ENCODE data around the gene CRYBG3. TPM values are rescaled to one million over a fixed set of nuclear protein-coding genes. Genes with fewer than 3 reads are reported as not detected.
"Not testable (repeated sequence)": the region's sequence is repeated elsewhere in the genome, so short reads cannot be mapped to it uniquely, and the experiment has no call there.

Gene CRYBG3
- total RNA-seq, 1 donor from 2014 or later, result 13.5 TPM

GRCh38 chr3:97827741-97828471 is 6.1 kb downstream of the CRYBG3 start:
- TF ChIP-seq, protein P1, sequence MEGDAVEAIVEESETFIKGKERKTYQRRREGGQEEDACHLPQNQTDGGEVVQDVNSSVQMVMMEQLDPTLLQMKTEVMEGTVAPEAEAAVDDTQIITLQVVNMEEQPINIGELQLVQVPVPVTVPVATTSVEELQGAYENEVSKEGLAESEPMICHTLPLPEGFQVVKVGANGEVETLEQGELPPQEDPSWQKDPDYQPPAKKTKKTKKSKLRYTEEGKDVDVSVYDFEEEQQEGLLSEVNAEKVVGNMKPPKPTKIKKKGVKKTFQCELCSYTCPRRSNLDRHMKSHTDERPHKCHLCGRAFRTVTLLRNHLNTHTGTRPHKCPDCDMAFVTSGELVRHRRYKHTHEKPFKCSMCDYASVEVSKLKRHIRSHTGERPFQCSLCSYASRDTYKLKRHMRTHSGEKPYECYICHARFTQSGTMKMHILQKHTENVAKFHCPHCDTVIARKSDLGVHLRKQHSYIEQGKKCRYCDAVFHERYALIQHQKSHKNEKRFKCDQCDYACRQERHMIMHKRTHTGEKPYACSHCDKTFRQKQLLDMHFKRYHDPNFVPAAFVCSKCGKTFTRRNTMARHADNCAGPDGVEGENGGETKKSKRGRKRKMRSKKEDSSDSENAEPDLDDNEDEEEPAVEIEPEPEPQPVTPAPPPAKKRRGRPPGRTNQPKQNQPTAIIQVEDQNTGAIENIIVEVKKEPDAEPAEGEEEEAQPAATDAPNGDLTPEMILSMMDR (conservative IDR thresholded peaks at IDR 0.05), result no peak
- no peak for DNase-seq (ENCODE audit: extremely low spot score, unreplicated experiment)
- Mint-ChIP-seq H3K27me3 (peaks cover 34% of the 10 kb centered on the region), H3K4me1 (ENCODE audit: unreplicated experiment) (peaks cover 21% of the 10 kb centered on the region), H3K4me3 (no peak overlapping the region), H3K9me3 (no peaks in the 10 kb centered on the region), H3K27ac (no peak overlapping the region), H3K36me3 (peaks cover 10% of the 10 kb centered on the region)

DNA sequence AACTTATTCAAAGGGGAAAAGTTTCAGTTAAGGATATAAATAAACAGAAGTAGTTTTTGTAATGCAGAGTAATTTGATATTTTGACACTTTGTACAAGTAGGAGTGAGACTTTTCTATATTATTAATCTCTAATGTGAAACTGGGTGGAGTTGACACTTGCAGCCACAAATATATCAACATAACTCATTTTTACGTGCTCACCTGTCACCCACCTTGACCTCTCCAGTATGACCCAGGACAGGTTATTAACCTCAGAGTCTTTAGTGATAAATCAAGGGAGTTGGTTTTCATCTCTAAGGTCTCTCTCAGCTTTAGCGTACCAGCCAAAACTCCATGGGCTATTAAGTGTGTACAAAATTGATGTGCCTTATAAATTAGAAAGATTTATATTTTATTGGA is 7.4 kb downstream of the CRYBG3 start:
- H3K27me3 Mint-ChIP-seq, result peaks cover 22% of the 10 kb centered on the region
- H3K27ac Mint-ChIP-seq, result no peak overlapping the region
- H3K36me3 Mint-ChIP-seq, result peaks cover 10% of the 10 kb centered on the region
- peaks cover 9% of the 10 kb centered on the region for H3K4me1 Mint-ChIP-seq (ENCODE audit: unreplicated experiment)
- H3K9me3 Mint-ChIP-seq, result no peaks in the 10 kb centered on the region
- TF ChIP-seq, protein P1 (conservative IDR thresholded peaks at IDR 0.05), result no peak
- no peak overlapping the region for H3K4me3 Mint-ChIP-seq
- DNase-seq (ENCODE audit: extremely low spot score, unreplicated experiment), result no peak

- TF ChIP-seq, protein P1 (conservative IDR thresholded peaks at IDR 0.05), result no peak
- H3K9me3 Mint-ChIP-seq, result no peaks in the 10 kb centered on the region
- H3K27ac Mint-ChIP-seq, result no peak overlapping the region
- peaks cover 3% of the 10 kb centered on the region for H3K36me3 Mint-ChIP-seq
- H3K27me3 Mint-ChIP-seq, result peaks cover 12% of the 10 kb centered on the region
- H3K4me3 Mint-ChIP-seq, result no peak overlapping the region
- H3K4me1 Mint-ChIP-seq (ENCODE audit: unreplicated experiment), result peaks cover 3% of the 10 kb centered on the region
- DNase-seq (ENCODE audit: extremely low spot score, unreplicated experiment), result no peak
Measured at GRCh38 chr3:97830638-97831037, 8.8 kb downstream of the CRYBG3 start.

DNA sequence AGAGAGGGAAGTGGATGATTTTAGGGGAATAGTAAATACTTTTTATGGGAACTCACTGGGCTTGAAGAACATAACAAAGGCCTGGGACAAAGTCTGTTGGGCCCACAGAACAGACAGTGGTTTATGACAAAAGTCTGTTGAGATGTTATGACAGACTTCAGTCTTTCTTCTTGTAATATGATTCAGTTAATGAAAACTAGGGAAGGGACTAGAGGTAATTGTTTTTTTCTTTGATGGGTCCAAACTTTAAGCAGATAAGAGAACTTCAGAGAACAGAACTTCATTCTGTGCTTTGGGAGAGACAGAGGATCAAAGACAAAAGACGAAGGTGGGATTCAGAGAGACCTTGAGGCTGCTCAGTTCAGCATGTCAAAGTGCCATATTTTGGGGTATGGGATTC is 9.3 kb downstream of the CRYBG3 start:
- H3K4me3 Mint-ChIP-seq, result no peak overlapping the region
- H3K36me3 Mint-ChIP-seq, result peaks cover 3% of the 10 kb centered on the region
- TF ChIP-seq, protein P1 (conservative IDR thresholded peaks at IDR 0.05), result no peak
- H3K27ac Mint-ChIP-seq, result no peak overlapping the region
- no peaks in the 10 kb centered on the region for H3K9me3 Mint-ChIP-seq
- peaks cover 8% of the 10 kb centered on the region for H3K4me1 Mint-ChIP-seq (ENCODE audit: unreplicated experiment)
- peaks cover 11% of the 10 kb centered on the region for H3K27me3 Mint-ChIP-seq
- no peak for DNase-seq (ENCODE audit: extremely low spot score, unreplicated experiment)

DNA sequence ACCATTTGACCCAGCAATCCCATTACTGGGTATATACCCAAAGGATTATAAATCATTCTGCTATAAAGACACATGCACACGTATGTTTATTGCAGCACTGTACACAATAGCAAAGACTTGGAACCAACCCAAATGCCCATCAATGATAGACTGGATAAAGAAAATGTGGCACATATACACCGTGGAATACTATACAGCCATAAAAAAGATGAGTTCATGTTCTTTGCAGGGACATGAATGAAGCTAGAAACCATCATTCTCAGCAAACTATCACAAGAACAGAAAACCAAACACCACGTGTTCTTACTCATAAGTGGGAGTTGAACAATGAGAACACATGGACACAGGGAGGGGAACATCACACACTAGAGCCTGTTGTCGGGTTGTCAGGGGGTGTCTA is 11.4 kb downstream of the CRYBG3 start:
- not testable (repeated sequence) for H3K9me3 Mint-ChIP-seq; DNase-seq (ENCODE audit: extremely low spot score, unreplicated experiment); H3K4me3 Mint-ChIP-seq; H3K27ac Mint-ChIP-seq; H3K36me3 Mint-ChIP-seq; H3K4me1 Mint-ChIP-seq (ENCODE audit: unreplicated experiment)
- peaks cover 11% of the 10 kb centered on the region for H3K27me3 Mint-ChIP-seq

DNA sequence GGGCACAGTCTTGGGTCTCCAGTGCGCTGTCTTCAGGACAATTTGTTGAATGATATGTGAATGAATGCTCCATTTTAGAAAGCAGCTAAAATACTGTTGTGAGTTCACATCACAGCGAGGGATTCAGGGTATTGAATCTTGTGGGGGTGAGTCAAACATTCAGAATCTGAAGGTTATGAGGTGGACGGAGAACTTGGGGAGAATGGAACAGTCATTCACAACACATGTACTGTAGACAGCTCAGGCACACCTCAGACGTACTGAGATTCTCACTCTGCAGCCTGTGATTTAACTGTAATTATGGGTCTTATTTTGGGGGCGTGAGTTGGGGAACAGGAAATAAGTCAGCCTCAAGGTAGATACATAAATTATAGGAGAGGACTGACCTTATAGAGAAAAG is 13.9 kb downstream of the CRYBG3 start:
- TF ChIP-seq, protein P1 (conservative IDR thresholded peaks at IDR 0.05), result no peak
- DNase-seq (ENCODE audit: extremely low spot score, unreplicated experiment), result no peak
- Mint-ChIP-seq H3K9me3 (no peaks in the 10 kb centered on the region), H3K27ac (no peak overlapping the region), H3K4me1 (ENCODE audit: unreplicated experiment) (peaks cover 13% of the 10 kb centered on the region), H3K27me3 (no peaks in the 10 kb centered on the region), H3K36me3 (peaks cover 3% of the 10 kb centered on the region), H3K4me3 (no peak overlapping the region)
